22Rv1 (cell line): ENCODE results near the gene IPO9.

ENCODE experiments used
- CTCF ChIP-seq: fragments of 450-650 bp; IDR thresholded peaks from 2 replicates; pipeline ENCODE4 v1.5.1; 2017; ENCODE audit warnings: mild to moderate bottlenecking
- ZFX ChIP-seq: fragments of 450-650 bp; IDR thresholded peaks from 2 replicates; pipeline ENCODE4 v1.6.1; 2017; ENCODE audit warnings: antibody characterized with exemption, borderline replicate concordance

DNA sequence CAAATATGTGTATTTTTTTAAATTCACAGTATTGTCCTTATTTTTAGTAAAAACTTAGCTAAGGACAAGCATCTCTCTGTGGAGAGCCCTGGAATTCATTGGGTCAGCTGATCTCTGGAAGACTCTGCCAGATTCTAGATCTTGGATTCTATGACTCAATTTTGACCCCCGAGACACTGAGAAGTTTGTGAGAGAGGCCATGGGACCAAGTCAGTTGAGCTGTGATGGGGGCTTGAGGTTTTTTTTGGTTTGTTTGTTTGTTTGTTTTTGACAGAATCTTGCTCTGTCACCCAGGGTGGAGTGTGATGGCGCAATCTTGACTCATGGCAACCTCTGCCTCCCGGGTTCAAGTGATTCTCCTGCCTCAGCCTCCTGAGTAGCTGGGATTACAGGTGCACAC, 73.2 kb downstream of the IPO9 start:
- TF ChIP-seq CTCF (no peak), ZFX (no peak)
